HL-60 (cell line): ENCODE results near the gene CHST3.

ENCODE experiments used
- GABPA ChIP-seq: IDR thresholded peaks from 2 replicates; pipeline ENCODE4 v1.6.1; 2012; ENCODE audit warnings: low read depth
- POLR2AphosphoS5 ChIP-seq: IDR thresholded peaks from 2 replicates; pipeline ENCODE4 v1.6.1; 2012; ENCODE audit warnings: low read depth
- TF ChIP-seq, protein P1 (sequence below): IDR thresholded peaks from one replicate; pipeline ENCODE4 v1.5.1; 2011; ENCODE audit warnings: low read length, control low read depth, inconsistent platforms; ENCODE audit not compliant: insufficient read depth
- TF ChIP-seq, protein P2 (sequence below): IDR thresholded peaks from 2 replicates; pipeline ENCODE4 v1.6.1; 2012; ENCODE audit warnings: low read depth; ENCODE audit not compliant: insufficient replicate concordance

DNA sequence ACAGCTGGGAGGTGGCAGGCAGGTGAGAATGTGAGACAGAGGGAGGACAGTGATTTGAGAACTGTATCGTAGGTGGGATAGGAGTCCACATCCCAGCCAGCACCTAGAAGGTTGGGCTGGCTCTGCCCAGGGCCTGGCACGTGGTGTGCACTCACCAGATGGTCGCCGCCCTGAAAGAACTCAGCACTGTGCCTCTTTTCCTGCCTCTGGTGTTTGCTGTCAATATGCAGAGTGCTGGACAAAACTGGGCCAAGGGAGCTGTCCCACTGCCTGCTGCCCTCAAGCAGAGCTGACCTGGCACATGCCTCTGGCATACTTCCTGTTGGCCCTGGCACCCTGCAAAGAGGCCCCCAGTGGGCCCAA is 36.8 kb downstream of the CHST3 start:
- TF ChIP-seq GABPA, result no peak
- TF ChIP-seq, protein P1, sequence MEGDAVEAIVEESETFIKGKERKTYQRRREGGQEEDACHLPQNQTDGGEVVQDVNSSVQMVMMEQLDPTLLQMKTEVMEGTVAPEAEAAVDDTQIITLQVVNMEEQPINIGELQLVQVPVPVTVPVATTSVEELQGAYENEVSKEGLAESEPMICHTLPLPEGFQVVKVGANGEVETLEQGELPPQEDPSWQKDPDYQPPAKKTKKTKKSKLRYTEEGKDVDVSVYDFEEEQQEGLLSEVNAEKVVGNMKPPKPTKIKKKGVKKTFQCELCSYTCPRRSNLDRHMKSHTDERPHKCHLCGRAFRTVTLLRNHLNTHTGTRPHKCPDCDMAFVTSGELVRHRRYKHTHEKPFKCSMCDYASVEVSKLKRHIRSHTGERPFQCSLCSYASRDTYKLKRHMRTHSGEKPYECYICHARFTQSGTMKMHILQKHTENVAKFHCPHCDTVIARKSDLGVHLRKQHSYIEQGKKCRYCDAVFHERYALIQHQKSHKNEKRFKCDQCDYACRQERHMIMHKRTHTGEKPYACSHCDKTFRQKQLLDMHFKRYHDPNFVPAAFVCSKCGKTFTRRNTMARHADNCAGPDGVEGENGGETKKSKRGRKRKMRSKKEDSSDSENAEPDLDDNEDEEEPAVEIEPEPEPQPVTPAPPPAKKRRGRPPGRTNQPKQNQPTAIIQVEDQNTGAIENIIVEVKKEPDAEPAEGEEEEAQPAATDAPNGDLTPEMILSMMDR, result no peak
- TF ChIP-seq POLR2AphosphoS5, result no peak
- TF ChIP-seq, protein P2, sequence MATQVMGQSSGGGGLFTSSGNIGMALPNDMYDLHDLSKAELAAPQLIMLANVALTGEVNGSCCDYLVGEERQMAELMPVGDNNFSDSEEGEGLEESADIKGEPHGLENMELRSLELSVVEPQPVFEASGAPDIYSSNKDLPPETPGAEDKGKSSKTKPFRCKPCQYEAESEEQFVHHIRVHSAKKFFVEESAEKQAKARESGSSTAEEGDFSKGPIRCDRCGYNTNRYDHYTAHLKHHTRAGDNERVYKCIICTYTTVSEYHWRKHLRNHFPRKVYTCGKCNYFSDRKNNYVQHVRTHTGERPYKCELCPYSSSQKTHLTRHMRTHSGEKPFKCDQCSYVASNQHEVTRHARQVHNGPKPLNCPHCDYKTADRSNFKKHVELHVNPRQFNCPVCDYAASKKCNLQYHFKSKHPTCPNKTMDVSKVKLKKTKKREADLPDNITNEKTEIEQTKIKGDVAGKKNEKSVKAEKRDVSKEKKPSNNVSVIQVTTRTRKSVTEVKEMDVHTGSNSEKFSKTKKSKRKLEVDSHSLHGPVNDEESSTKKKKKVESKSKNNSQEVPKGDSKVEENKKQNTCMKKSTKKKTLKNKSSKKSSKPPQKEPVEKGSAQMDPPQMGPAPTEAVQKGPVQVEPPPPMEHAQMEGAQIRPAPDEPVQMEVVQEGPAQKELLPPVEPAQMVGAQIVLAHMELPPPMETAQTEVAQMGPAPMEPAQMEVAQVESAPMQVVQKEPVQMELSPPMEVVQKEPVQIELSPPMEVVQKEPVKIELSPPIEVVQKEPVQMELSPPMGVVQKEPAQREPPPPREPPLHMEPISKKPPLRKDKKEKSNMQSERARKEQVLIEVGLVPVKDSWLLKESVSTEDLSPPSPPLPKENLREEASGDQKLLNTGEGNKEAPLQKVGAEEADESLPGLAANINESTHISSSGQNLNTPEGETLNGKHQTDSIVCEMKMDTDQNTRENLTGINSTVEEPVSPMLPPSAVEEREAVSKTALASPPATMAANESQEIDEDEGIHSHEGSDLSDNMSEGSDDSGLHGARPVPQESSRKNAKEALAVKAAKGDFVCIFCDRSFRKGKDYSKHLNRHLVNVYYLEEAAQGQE, result no peak
